GM19455 (cell line): ENCODE results near the gene YARS1.

ENCODE experiments used
- ATAC-seq: cut with Tn5 transposase; IDR thresholded peaks from one replicate; pipeline ENCODE4 v1.9.1; 2021; ENCODE audit not compliant: unreplicated experiment

The YARS1 gene

GRCh38 chr1:32748926-32749325 is 68.2 kb downstream of the YARS1 start:
- ATAC-seq = no peak

GRCh38 chr1:32748348-32748747 is 68.8 kb downstream of the YARS1 start:
- no peak for ATAC-seq

- ATAC-seq = no peak
Measured at GRCh38 chr1:32746130-32746529, 71.0 kb downstream of the YARS1 start.

- no peak for ATAC-seq
Measured at GRCh38 chr1:32744071-32744425, 73.1 kb downstream of the YARS1 start.

GRCh38 chr1:32743380-32744070 is 73.6 kb downstream of the YARS1 start:
- ATAC-seq = no peak

GRCh38 chr1:32742956-32743355 is 74.2 kb downstream of the YARS1 start:
- ATAC-seq = no peak

GRCh38 chr1:32742199-32742947 is 74.8 kb downstream of the YARS1 start:
- no peak for ATAC-seq

- ATAC-seq = no peak
Measured at GRCh38 chr1:32741413-32742198, 75.6 kb downstream of the YARS1 start.

- no peak for ATAC-seq
Measured at GRCh38 chr1:32741059-32741412, 76.1 kb downstream of the YARS1 start.

GRCh38 chr1:32736812-32737791 is 80.1 kb downstream of the YARS1 start:
- no peak for ATAC-seq

- ATAC-seq = no peak
Measured at GRCh38 chr1:32733582-32734321, 83.4 kb downstream of the YARS1 start.

- no peak for ATAC-seq
Measured at GRCh38 chr1:32729254-32730046, 87.7 kb downstream of the YARS1 start.

- no peak for ATAC-seq
Measured at GRCh38 chr1:32728413-32729077, 88.6 kb downstream of the YARS1 start.

GRCh38 chr1:32727876-32728275 is 89.3 kb downstream of the YARS1 start:
- ATAC-seq = no peak

GRCh38 chr1:32725615-32725982 is 91.6 kb downstream of the YARS1 start:
- ATAC-seq = no peak
